K562 (cell line): Measurements from ENCODE around the gene PLEKHM3. TPM values are rescaled to one million over a fixed set of nuclear protein-coding genes. Genes with fewer than 3 reads are reported as not detected.

ENCODE experiments used
- ADNP ChIP-seq: fragments of 200-800 bp; sonication (Bioruptor generic); IDR thresholded peaks from 2 replicates; pipeline ENCODE4 v1.6.1; 2016; ENCODE audit warnings: missing genetic modification characterization, missing compliant biosample characterization
- CBFA2T3 ChIP-seq: fragments of 450-650 bp; IDR thresholded peaks from 2 replicates; pipeline ENCODE4 v1.6.1; 2017
- CREB1 ChIP-seq, 2 experiments: sonication (generic) in 1 of 2; formaldehyde crosslinking in 1 of 2; IDR thresholded peaks; 2 replicates each; pipeline versions ENCODE4 v1.6.1 to v1.8.0; 2012 to 2022; ENCODE audit warnings: inconsistent platforms in 1 of 2, mild to moderate bottlenecking in 1 of 2, missing genetic modification reagents in 1 of 2, moderate library complexity in 1 of 2
- DNMT1 ChIP-seq: fragments of 450-650 bp; IDR thresholded peaks from 2 replicates; pipeline ENCODE4 v1.6.1; 2016; ENCODE audit warnings: antibody characterized with exemption, mild to moderate bottlenecking
- EGR1 ChIP-seq: fragments of 450-650 bp; conservative IDR thresholded peaks from 2 replicates; pipeline ENCODE4 v1.6.1; 2017; ENCODE audit warnings: mild to moderate bottlenecking
- FOXM1 ChIP-seq, 2 experiments: fragments of 450-650 bp in 1 of 2; sonication (generic) in 1 of 2; formaldehyde crosslinking in 1 of 2; IDR thresholded peaks; 2 replicates each; pipeline versions ENCODE4 v1.6.1 to v1.9.0; 2017 to 2022; ENCODE audit warnings: low read depth in 2 of 2, mild to moderate bottlenecking in 2 of 2, missing genetic modification reagents in 1 of 2, moderate library complexity in 1 of 2
- JUND ChIP-seq, 2 experiments: IDR thresholded peaks; 2 replicates in 1 of 2; 3 replicates in 1 of 2; pipeline ENCODE4 v1.6.1; 2011; ENCODE audit warnings: borderline replicate concordance in 2 of 2, low read depth in 2 of 2, low read length in 2 of 2, improper control_type of control experiment in 1 of 2, missing biosample characterization in 1 of 2, missing genetic modification characterization in 1 of 2, missing genetic modification reagents in 1 of 2
- MAFF ChIP-seq: IDR thresholded peaks from 2 replicates; pipeline ENCODE4 v1.6.1; 2012; ENCODE audit warnings: low read length, improper control_type of control experiment
- MAFG ChIP-seq: fragments of 450-650 bp; conservative IDR thresholded peaks from 2 replicates; pipeline ENCODE4 v1.6.1; 2016; ENCODE audit warnings: missing genetic modification characterization, missing compliant biosample characterization
- MCM3 ChIP-seq: fragments of 450-650 bp; IDR thresholded peaks from 2 replicates; pipeline ENCODE4 v1.6.1; 2016
- PURB ChIP-seq: sonication (generic); formaldehyde crosslinking; IDR thresholded peaks from 2 replicates; pipeline ENCODE4 v1.9.0; 2021; ENCODE audit warnings: low read depth, mild to moderate bottlenecking, missing genetic modification reagents
- SMAD3 ChIP-seq: fragments of 450-650 bp; formaldehyde crosslinking; conservative IDR thresholded peaks from 2 replicates; pipeline ENCODE4 v1.4.0; 2020; ENCODE audit warnings: mild to moderate bottlenecking
- YY1 ChIP-seq, 3 experiments: IDR thresholded peaks; 2 replicates each; pipeline ENCODE4 v1.6.1; 2011; ENCODE audit warnings: low read length in 2 of 3, mild to moderate bottlenecking in 2 of 3, moderate library complexity in 2 of 3, borderline replicate concordance in 1 of 3, control low read depth in 1 of 3, low read depth in 1 of 3; ENCODE audit not compliant: insufficient read depth in 3 of 3, insufficient replicate concordance in 2 of 3, control insufficient read depth in 1 of 3, insufficient read length in 1 of 3; ENCODE audit errors: extremely low read depth in 1 of 3
- ZBTB17 ChIP-seq: fragments of 450-650 bp; formaldehyde crosslinking; IDR thresholded peaks from 2 replicates; pipeline ENCODE4 v1.4.0; 2020; ENCODE audit warnings: mild to moderate bottlenecking
- ZNF316 ChIP-seq: fragments of 450-650 bp; IDR thresholded peaks from 2 replicates; pipeline ENCODE4 v1.6.1; 2016
- polyA plus RNA-seq, 8 experiments: library from polyadenylated mRNA; depleted of rRNA in 4 of 8; stranded (reverse) in 5 of 8; unstranded in 3 of 8; fragments of >200 nt; fragmentation: Nextera tagmentation in 2 of 8; fragmentation: Illumina TruSeq in 1 of 8; extraction: Ambion mirVana in 2 of 8; extraction: Trizol in 1 of 8; gene quantifications; 2 replicates each; pipeline versions ENCODE4 v1.2.1 to v1.2.3, GENCODE V29; 2011 to 2014; ENCODE audit warnings: inconsistent platforms in 1 of 8, missing spikeins in 1 of 8
- total RNA-seq, 7 experiments: library from RNA; depleted of rRNA in 6 of 7; stranded (reverse); fragments of >200 nt in 6 of 7; fragmentation: Illumina TruSeq in 2 of 7; extraction: Trizol in 2 of 7; gene quantifications; 2 replicates each; pipeline versions ENCODE4 v1.2.1 to v1.2.3, GENCODE V29; 2011 to 2021; ENCODE audit warnings: low replicate concordance in 1 of 7
- TF ChIP-seq, protein P1 (sequence below): fragments of 250-450 bp; sonication (Bioruptor Pico); IDR thresholded peaks from 2 replicates; pipeline ENCODE4 v1.5.0; 2020; ENCODE audit warnings: mild to moderate bottlenecking, borderline replicate concordance
- TF ChIP-seq, protein P2 (sequence below), 3 experiments: fragments of 200-800 bp in 1 of 3; sonication (Bioruptor generic) in 1 of 3; sonication (generic) in 1 of 3; formaldehyde crosslinking in 1 of 3; IDR thresholded peaks; 2 replicates each; pipeline versions ENCODE4 v1.6.1 to v1.8.0; 2016 to 2022; ENCODE audit warnings: mild to moderate bottlenecking in 2 of 3, missing compliant biosample characterization in 2 of 3, missing genetic modification characterization in 2 of 3, missing genetic modification reagents in 1 of 3
- TF ChIP-seq, protein P3 (sequence below): fragments of 450-650 bp; conservative IDR thresholded peaks from 2 replicates; pipeline ENCODE4 v1.6.1; 2016; ENCODE audit warnings: missing genetic modification characterization, low read depth, mild to moderate bottlenecking, missing compliant biosample characterization, moderate library complexity
- TF ChIP-seq, protein P4 (sequence below): fragments of 250-450 bp; sonication (Bioruptor Pico); IDR thresholded peaks from 2 replicates; pipeline ENCODE4 v1.9.0; 2021; ENCODE audit warnings: mild to moderate bottlenecking
- TF ChIP-seq, protein P5 (sequence below): IDR thresholded peaks from 2 replicates; pipeline ENCODE4 v1.6.1; 2011; ENCODE audit not compliant: insufficient read length; ENCODE audit errors: extremely low read depth

PLEKHM3 gene
- total and polyA plus RNA-seq, 9 of the 15 experiments (the other 6 are each of a cell fraction or from before 2014, with no cell fraction given) = 0.24 to 1.6 (median 1.0) TPM

DNA sequence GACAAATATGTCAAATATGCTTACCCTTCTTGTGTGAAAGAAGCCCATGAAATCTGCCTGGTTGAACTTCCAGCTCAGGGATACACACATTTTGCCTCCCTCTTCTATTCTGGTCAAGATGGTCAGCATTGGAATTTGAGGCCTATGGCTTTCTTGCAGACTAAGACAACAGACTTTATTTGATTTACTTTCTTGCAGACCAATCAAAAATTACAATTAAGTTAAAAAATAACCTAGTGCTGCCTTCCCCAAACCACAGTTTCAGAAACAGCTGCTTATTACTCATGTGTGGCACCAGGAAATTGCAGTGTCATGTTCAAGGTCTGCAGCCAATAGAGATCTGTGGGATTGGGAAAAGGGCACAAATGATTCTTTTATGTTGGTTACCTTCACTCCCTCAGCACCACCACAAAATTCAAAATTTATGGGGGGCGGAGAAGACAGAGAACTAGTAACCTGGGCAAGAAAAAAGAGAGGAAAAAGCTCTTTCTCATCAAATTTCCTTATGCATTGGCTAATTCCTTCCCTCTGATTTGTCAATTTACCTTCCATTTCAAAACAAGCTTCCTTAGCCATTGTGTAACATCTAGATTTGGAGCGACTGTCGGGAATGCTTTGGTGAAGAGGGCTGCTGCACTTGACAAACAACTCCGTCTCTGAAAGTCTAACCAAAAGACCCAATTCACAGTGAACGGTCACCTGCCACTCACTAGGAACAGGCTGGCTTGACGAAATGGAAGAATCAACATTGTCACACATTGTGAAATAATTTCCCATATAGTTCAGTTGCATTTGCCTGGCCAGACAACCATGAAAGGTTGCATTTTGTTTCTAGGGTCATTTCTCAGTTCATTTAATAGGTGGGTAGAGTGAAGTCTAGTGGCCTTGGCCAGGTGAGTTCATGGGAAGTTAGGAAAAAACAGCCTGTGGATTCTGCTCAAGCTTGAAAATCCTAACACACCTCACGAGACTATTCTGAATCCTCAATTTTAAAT, 155.2 kb downstream of the PLEKHM3 start (continued):
- TF ChIP-seq, protein P1, sequence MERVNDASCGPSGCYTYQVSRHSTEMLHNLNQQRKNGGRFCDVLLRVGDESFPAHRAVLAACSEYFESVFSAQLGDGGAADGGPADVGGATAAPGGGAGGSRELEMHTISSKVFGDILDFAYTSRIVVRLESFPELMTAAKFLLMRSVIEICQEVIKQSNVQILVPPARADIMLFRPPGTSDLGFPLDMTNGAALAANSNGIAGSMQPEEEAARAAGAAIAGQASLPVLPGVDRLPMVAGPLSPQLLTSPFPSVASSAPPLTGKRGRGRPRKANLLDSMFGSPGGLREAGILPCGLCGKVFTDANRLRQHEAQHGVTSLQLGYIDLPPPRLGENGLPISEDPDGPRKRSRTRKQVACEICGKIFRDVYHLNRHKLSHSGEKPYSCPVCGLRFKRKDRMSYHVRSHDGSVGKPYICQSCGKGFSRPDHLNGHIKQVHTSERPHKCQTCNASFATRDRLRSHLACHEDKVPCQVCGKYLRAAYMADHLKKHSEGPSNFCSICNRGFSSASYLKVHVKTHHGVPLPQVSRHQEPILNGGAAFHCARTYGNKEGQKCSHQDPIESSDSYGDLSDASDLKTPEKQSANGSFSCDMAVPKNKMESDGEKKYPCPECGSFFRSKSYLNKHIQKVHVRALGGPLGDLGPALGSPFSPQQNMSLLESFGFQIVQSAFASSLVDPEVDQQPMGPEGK (CRISPR knock-in tag) = no peak
- TF ChIP-seq MCM3 = no peak
- no peak for TF ChIP-seq DNMT1
- no peak for TF ChIP-seq CREB1 (IDR thresholded peaks at IDR 0.05)
- no peak for TF ChIP-seq CREB1 (CRISPR knock-in tag; IDR thresholded peaks at IDR 0.05)
- TF ChIP-seq JUND (IDR thresholded peaks at IDR 0.05; ENCODE audit: borderline replicate concordance, low read depth, low read length) = 0 out of 2 replicates have a peak, but pooled peaks have one; percentile 10
- TF ChIP-seq JUND (tag; IDR thresholded peaks at IDR 0.05; ENCODE audit: borderline replicate concordance, low read depth, low read length) = no peak
- no peak for TF ChIP-seq YY1 (IDR thresholded peaks at IDR 0.05; ENCODE audit: borderline replicate concordance in 1 of 3, control insufficient read depth in 1 of 3, extremely low read depth in 1 of 3, insufficient read depth in 3 of 3, insufficient read length in 1 of 3, insufficient replicate concordance in 2 of 3, low read depth in 1 of 3, low read length in 2 of 3)
- TF ChIP-seq, protein P2, sequence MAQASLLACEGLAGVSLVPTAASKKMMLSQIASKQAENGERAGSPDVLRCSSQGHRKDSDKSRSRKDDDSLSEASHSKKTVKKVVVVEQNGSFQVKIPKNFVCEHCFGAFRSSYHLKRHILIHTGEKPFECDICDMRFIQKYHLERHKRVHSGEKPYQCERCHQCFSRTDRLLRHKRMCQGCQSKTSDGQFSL (CRISPR knock-in tag; IDR thresholded peaks at IDR 0.05) = no peak
- TF ChIP-seq, protein P2 (tag; IDR thresholded peaks at IDR 0.05) = no peak
- TF ChIP-seq, protein P3, sequence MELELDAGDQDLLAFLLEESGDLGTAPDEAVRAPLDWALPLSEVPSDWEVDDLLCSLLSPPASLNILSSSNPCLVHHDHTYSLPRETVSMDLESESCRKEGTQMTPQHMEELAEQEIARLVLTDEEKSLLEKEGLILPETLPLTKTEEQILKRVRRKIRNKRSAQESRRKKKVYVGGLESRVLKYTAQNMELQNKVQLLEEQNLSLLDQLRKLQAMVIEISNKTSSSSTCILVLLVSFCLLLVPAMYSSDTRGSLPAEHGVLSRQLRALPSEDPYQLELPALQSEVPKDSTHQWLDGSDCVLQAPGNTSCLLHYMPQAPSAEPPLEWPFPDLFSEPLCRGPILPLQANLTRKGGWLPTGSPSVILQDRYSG (tag) = no peak
- TF ChIP-seq CBFA2T3 = no peak
- TF ChIP-seq, protein P4, sequence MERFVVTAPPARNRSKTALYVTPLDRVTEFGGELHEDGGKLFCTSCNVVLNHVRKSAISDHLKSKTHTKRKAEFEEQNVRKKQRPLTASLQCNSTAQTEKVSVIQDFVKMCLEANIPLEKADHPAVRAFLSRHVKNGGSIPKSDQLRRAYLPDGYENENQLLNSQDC (CRISPR knock-in tag) = no peak
- TF ChIP-seq ZNF316 = peak; percentile 78
- TF ChIP-seq MAFF = peak; percentile 50; the same call in 1 of the 2 replicates
- peak; percentile 82 for TF ChIP-seq MAFG (tag)
- TF ChIP-seq SMAD3 = no peak
- no peak for TF ChIP-seq ZBTB17 (CRISPR knock-in tag)
- TF ChIP-seq EGR1 = no peak
- TF ChIP-seq ADNP = no peak
- no peak for TF ChIP-seq PURB (CRISPR knock-in tag)
- no peak for TF ChIP-seq FOXM1 (IDR thresholded peaks at IDR 0.05; ENCODE audit: low read depth)
- no peak for TF ChIP-seq FOXM1 (CRISPR knock-in tag; IDR thresholded peaks at IDR 0.05; ENCODE audit: low read depth)
- TF ChIP-seq, protein P5, sequence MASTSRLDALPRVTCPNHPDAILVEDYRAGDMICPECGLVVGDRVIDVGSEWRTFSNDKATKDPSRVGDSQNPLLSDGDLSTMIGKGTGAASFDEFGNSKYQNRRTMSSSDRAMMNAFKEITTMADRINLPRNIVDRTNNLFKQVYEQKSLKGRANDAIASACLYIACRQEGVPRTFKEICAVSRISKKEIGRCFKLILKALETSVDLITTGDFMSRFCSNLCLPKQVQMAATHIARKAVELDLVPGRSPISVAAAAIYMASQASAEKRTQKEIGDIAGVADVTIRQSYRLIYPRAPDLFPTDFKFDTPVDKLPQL = no peak
